CD4-positive, alpha-beta memory T cell (primary cell): ENCODE measurements around the gene CYB5D1. TPM values are rescaled to one million over a fixed set of nuclear protein-coding genes. Genes with fewer than 3 reads are reported as not detected.
A peak's percentile ranks its signal among the peaks of the same experiment; 100 is the strongest.

Experiments
- CTCF ChIA-PET: fragments of 350-600 bp; sonication (Branson Sonifier 250); formaldehyde crosslinking; loops from one replicate; lab custom pipeline; 2021; ENCODE audit warnings: inconsistent platforms; ENCODE audit not compliant: partially characterized antibody; lab: Charles Lee
- POLR2A ChIA-PET: fragments of 350-600 bp; sonication (Branson Sonifier 250); formaldehyde crosslinking; loops from one replicate; lab custom pipeline; 2021; ENCODE audit not compliant: partially characterized antibody; lab: Charles Lee
- DNase-seq, 5 donors: peaks; one replicate each; pipeline versions ENCODE4 v3.0.0 to v3.0.0-alpha.2; 2020 to 2022; ENCODE audit warnings: mixed read lengths in 1 of 5
- H3K27ac ChIP-seq: one replicate; pipeline ENCODE4 v1.7.0; 2013; ENCODE audit warnings: low read depth, low read length
- H3K27me3 ChIP-seq: 2 replicates; pipeline ENCODE4 v1.7.0; 2013; ENCODE audit warnings: mild to moderate bottlenecking, low read length, moderate library complexity; ENCODE audit not compliant: insufficient read depth
- H3K36me3 ChIP-seq: 2 replicates; pipeline ENCODE4 v1.7.0; 2013; ENCODE audit warnings: mild to moderate bottlenecking, low read length, moderate library complexity; ENCODE audit not compliant: insufficient read depth
- H3K4me1 ChIP-seq: 2 replicates; pipeline ENCODE4 v1.7.0; 2013; ENCODE audit warnings: mild to moderate bottlenecking, low read length, moderate library complexity; ENCODE audit not compliant: insufficient read depth
- H3K4me3 ChIP-seq, 2 donors: one replicate each; pipeline ENCODE4 v1.7.0; 2013; ENCODE audit warnings: low read length in 2 of 2, mild to moderate bottlenecking in 1 of 2
- H3K9me3 ChIP-seq, 2 donors: one replicate each; pipeline ENCODE4 v1.7.0; 2013; ENCODE audit warnings: low read length in 2 of 2, control low read depth in 1 of 2; ENCODE audit not compliant: control insufficient read depth in 1 of 2
- H3K27ac Mint-ChIP-seq, 7 donors: one replicate each; pipeline ENCODE4 v1.8.0; 2020 to 2021; ENCODE audit warnings: mixed read lengths in 7 of 7, mild to moderate bottlenecking in 6 of 7, inconsistent platforms in 3 of 7, moderate library complexity in 3 of 7
- H3K27me3 Mint-ChIP-seq, 2 donors: one replicate each; pipeline ENCODE4 v1.8.0; 2020 to 2021; ENCODE audit warnings: mixed read lengths in 2 of 2
- H3K36me3 Mint-ChIP-seq, 2 donors: one replicate each; pipeline ENCODE4 v1.8.0; 2020 to 2021; ENCODE audit warnings: mixed read lengths in 2 of 2, inconsistent platforms in 1 of 2, mild to moderate bottlenecking in 1 of 2
- H3K4me1 Mint-ChIP-seq, 4 donors: one replicate each; pipeline ENCODE4 v1.8.0; 2020 to 2021; ENCODE audit warnings: mixed read lengths in 4 of 4, mild to moderate bottlenecking in 1 of 4
- H3K4me3 Mint-ChIP-seq, 8 donors: one replicate each; pipeline ENCODE4 v1.8.0; 2020 to 2021; ENCODE audit warnings: mixed read lengths in 8 of 8, mild to moderate bottlenecking in 7 of 8, moderate library complexity in 6 of 8, inconsistent platforms in 3 of 8
- H3K9me3 Mint-ChIP-seq, 8 donors: one replicate each; pipeline ENCODE4 v1.8.0; 2020 to 2021; ENCODE audit warnings: mixed read lengths in 8 of 8, mild to moderate bottlenecking in 5 of 8, inconsistent platforms in 3 of 8, moderate library complexity in 1 of 8
- intact Hi-C: fragments of 100-400 bp; cut with micrococcal nuclease; formaldehyde crosslinking; loops from one replicate; pipeline ENCODE4 v1.15.1; 2023
- polyA plus RNA-seq, 2 donors: library from polyadenylated mRNA; unstranded; fragments of 300-500 nt; fragmentation: Illumina TruSeq; gene quantifications; one replicate each; pipeline ENCODE4 v1.2.3, GENCODE V29; 2021
- total RNA-seq, 2 experiments: library from RNA; stranded (reverse); gene quantifications; one replicate each; pipeline ENCODE4 v1.2.3, GENCODE V29; 2021

Gene CYB5D1
- total and polyA plus RNA-seq, 4 experiments from 2014 or later: 5.1 to 11.4 (median 6.9) TPM

GRCh38 chr17:7837408-7838088 lies 20.3 kb upstream of the CYB5D1 start:
- H3K9me3 ChIP-seq: no peaks in the 10 kb centered on the region
- POLR2A ChIA-PET: interaction anchor here (1.0 to 9.0 kb wide), 5 partner anchors 10 to 150 kb away, joined by 3 to 238 read pairs (median 4); partner anchors contain the start of genes CNTROB, NAA38, TMEM88 and TP53
- H3K4me3 ChIP-seq: no peak overlapping the region
- no peaks in the 10 kb centered on the region for H3K27me3 ChIP-seq
- peaks cover 56% of the 10 kb centered on the region for H3K4me1 ChIP-seq
- peaks cover 49 to 87% (median 57%) of the 10 kb centered on the region in 4 donors for H3K4me1 Mint-ChIP-seq
- peak overlapping the region; percentile 98 to 100 (median 99) for H3K27ac Mint-ChIP-seq
- H3K27me3 Mint-ChIP-seq: peaks cover 0 to 5% of the 10 kb centered on the region in 2 donors
- no peaks in the 10 kb centered on the region for H3K36me3 ChIP-seq
- intact Hi-C loops: no loop called here
- H3K9me3 Mint-ChIP-seq: peaks cover 0 to 3% (median 0%) of the 10 kb centered on the region in 8 donors
- CTCF ChIA-PET: interaction anchor here (0.8 to 6.1 kb wide), 5 partner anchors 11 to 256 kb away, joined by 3 to 65 read pairs (median 3); partner anchors contain the start of gene NAA38
- H3K27ac ChIP-seq: peak overlapping the region; percentile 98
- H3K36me3 Mint-ChIP-seq: peaks cover 0 to 42% of the 10 kb centered on the region in 2 donors
- peak overlapping the region; percentile 83 to 95 (median 92) for H3K4me3 Mint-ChIP-seq
- DNase-seq: peak in 1 of 5 donors; percentile 26

GRCh38 chr17:7838090-7839075 lies 19.4 kb upstream of the CYB5D1 start:
- Mint-ChIP-seq H3K27ac (peak overlapping the region; percentile 98 to 100 (median 100)), H3K4me1 (peaks cover 46 to 94% (median 58%) of the 10 kb centered on the region in 4 donors), H3K27me3 (peaks cover 0 to 4% of the 10 kb centered on the region in 2 donors), H3K4me3 (peak overlapping the region; percentile 37 to 95 (median 92)), H3K36me3 (peaks cover 0 to 49% of the 10 kb centered on the region in 2 donors), H3K9me3 (peaks cover 0 to 3% (median 0%) of the 10 kb centered on the region in 8 donors)
- no peak for DNase-seq
- H3K36me3 ChIP-seq: no peaks in the 10 kb centered on the region
- ChIA-PET POLR2A (interaction anchor here (1.0 to 9.0 kb wide), 4 partner anchors 9 to 94 kb away, joined by 3 to 238 read pairs (median 6); partner anchors contain the start of genes CNTROB, NAA38, TMEM88 and TRAPPC1), CTCF (interaction anchor here (0.8 to 6.1 kb wide), 6 partner anchors 11 to 255 kb away, joined by 3 to 65 read pairs (median 3); partner anchors contain the start of gene NAA38)
- intact Hi-C loops: no loop called here
- peaks cover 58% of the 10 kb centered on the region for H3K4me1 ChIP-seq
- H3K9me3 ChIP-seq: no peaks in the 10 kb centered on the region
- H3K4me3 ChIP-seq: no peak overlapping the region
- H3K27ac ChIP-seq: peak overlapping the region; percentile 15
- H3K27me3 ChIP-seq: no peaks in the 10 kb centered on the region

- DNase-seq: peak in 1 of 5 donors; percentile 47
- H3K36me3 ChIP-seq: no peaks in the 10 kb centered on the region
- peaks cover 55% of the 10 kb centered on the region for H3K4me1 ChIP-seq
- Mint-ChIP-seq H3K27me3 (peaks cover 0 to 3% of the 10 kb centered on the region in 2 donors), H3K4me1 (peaks cover 43 to 94% (median 59%) of the 10 kb centered on the region in 4 donors), H3K9me3 (peaks cover 0 to 3% (median 0%) of the 10 kb centered on the region in 8 donors), H3K27ac (peak overlapping the region; percentile 43 to 100 (median 100)), H3K36me3 (peaks cover 0 to 51% of the 10 kb centered on the region in 2 donors), H3K4me3 (peak overlapping the region in 6 of 8 donors; percentile 37 to 90 (median 58))
- H3K9me3 ChIP-seq: no peaks in the 10 kb centered on the region
- no peak overlapping the region for H3K4me3 ChIP-seq
- intact Hi-C loops: no loop called here
- peak overlapping the region; percentile 99 for H3K27ac ChIP-seq
- ChIA-PET POLR2A (interaction anchor here (9.0 kb wide), 1 partner anchor 8 kb away, joined by 238 read pairs; no protein-coding TSS in a partner anchor), CTCF (interaction anchor here (1.0 to 1.3 kb wide), 2 partner anchors 12 to 18 kb away, joined by 3 read pairs; partner anchors contain the start of gene NAA38)
- H3K27me3 ChIP-seq: no peaks in the 10 kb centered on the region
Measured at GRCh38 chr17:7839190-7839875, 18.5 kb upstream of the CYB5D1 start.

- peaks cover 0 to 51% of the 10 kb centered on the region in 2 donors for H3K36me3 Mint-ChIP-seq
Measured at GRCh38 chr17:7839876-7840261, 17.9 kb upstream of the CYB5D1 start.

GRCh38 chr17:7840441-7840840 lies 17.4 kb upstream of the CYB5D1 start:
- intact Hi-C loops: loop anchor here (5.0 to 10.0 kb wide), 3 partner anchors 153 to 606 kb away; partner anchors contain the start of genes CTC1, DVL2, PFAS and PHF23
- POLR2A ChIA-PET: interaction anchor here (4.3 to 4.5 kb wide), 2 partner anchors 10 to 17 kb away, joined by 23 to 45 read pairs; partner anchors contain the start of genes CYB5D1, NAA38 and TMEM88
- Histone ChIP-seq H3K36me3 (no peaks in the 10 kb centered on the region), H3K4me3 (no peak overlapping the region), H3K4me1 (peaks cover 62% of the 10 kb centered on the region), H3K9me3 (no peaks in the 10 kb centered on the region), H3K27ac (peak overlapping the region; percentile 99), H3K27me3 (no peaks in the 10 kb centered on the region)
- Mint-ChIP-seq H3K36me3 (peaks cover 0 to 45% of the 10 kb centered on the region in 2 donors), H3K4me1 (peaks cover 45 to 85% (median 62%) of the 10 kb centered on the region in 4 donors), H3K27ac (peak overlapping the region; percentile 99 to 100 (median 100)), H3K27me3 (peaks cover 0 to 3% of the 10 kb centered on the region in 2 donors), H3K4me3 (peak overlapping the region in 7 of 8 donors; percentile 62 to 98 (median 88)), H3K9me3 (peaks cover 0 to 1% (median 0%) of the 10 kb centered on the region in 8 donors)
- CTCF ChIA-PET: interaction anchor here (0.6 to 1.4 kb wide), 5 partner anchors 9 to 26 kb away, joined by 3 to 6 read pairs (median 4); no protein-coding TSS in a partner anchor
- DNase-seq: no peak

More at GRCh38 chr17:7839876-7840261, 17.9 kb upstream of the CYB5D1 start:
- Histone ChIP-seq H3K4me1 (peaks cover 56% of the 10 kb centered on the region), H3K4me3 (no peak overlapping the region), H3K36me3 (no peaks in the 10 kb centered on the region), H3K9me3 (no peaks in the 10 kb centered on the region), H3K27me3 (no peaks in the 10 kb centered on the region), H3K27ac (peak overlapping the region; percentile 99)
- peak in 2 of 5 donors; percentile 37 to 38 for DNase-seq
- Mint-ChIP-seq H3K27ac (peak overlapping the region; percentile 99 to 100 (median 100)), H3K27me3 (peaks cover 0 to 3% of the 10 kb centered on the region in 2 donors), H3K4me1 (peaks cover 43 to 90% (median 60%) of the 10 kb centered on the region in 4 donors), H3K9me3 (peaks cover 0 to 3% (median 0%) of the 10 kb centered on the region in 8 donors), H3K4me3 (peak overlapping the region in 6 of 8 donors; percentile 17 to 90 (median 51))
- ChIA-PET CTCF (interaction anchor here (1.3 to 1.4 kb wide), 2 partner anchors 11 to 17 kb away, joined by 3 to 6 read pairs; partner anchors contain the start of gene NAA38), POLR2A (interaction anchor here (4.3 to 4.5 kb wide), 2 partner anchors 11 to 18 kb away, joined by 23 to 45 read pairs; partner anchors contain the start of genes CYB5D1, NAA38 and TMEM88)
- intact Hi-C loops: loop anchor here (5.0 to 10.0 kb wide), 3 partner anchors 153 to 605 kb away; partner anchors contain the start of genes CTC1, DVL2, PFAS and PHF23
